Stimulated activated CD4-positive, alpha-beta T cell treated with anti-CD3 and anti-CD28 coated beads, TNF-alpha, amount 100 ng/mL, for 1 hour (primary cell): ENCODE measurements around the gene ZNF100.
"Not testable (repeated sequence)": the region's sequence is repeated elsewhere in the genome, so short reads cannot be mapped to it uniquely, and the experiment has no call there.

ENCODE experiments used
- DNase-seq, 3 donors: peaks; one replicate each; pipeline ENCODE4 v3.0.0-alpha.2; 2020; ENCODE audit warnings: low read depth in 3 of 3, low spot score in 1 of 3

The ZNF100 gene

GRCh38 chr19:21767065-21767800 is at the start of gene ZNF100:
TSS of gene ZNF100 (minus strand) at chr19:21767579. CDS start at chr19:21767429, 150 bp downstream.
- peak; percentile 58 to 67 (median 62) for DNase-seq

- no peak for DNase-seq
These were observed 45.1 kb upstream of the ZNF100 start for GRCh38 chr19:21812448-21812847.

GRCh38 chr19:21808400-21809000 is 41.1 kb upstream of the ZNF100 start:
- DNase-seq: not testable (repeated sequence)

GRCh38 chr19:21789466-21790085 is 22.2 kb upstream of the ZNF100 start:
- DNase-seq: no peak

- no peak for DNase-seq
These were observed 19.6 kb upstream of the ZNF100 start for GRCh38 chr19:21786936-21787335.

GRCh38 chr19:21775792-21776191 is 8.4 kb upstream of the ZNF100 start:
- not testable (repeated sequence) for DNase-seq

- not testable (repeated sequence) for DNase-seq
These were observed 694 bp downstream of the ZNF100 start for GRCh38 chr19:21766705-21767064.

- no peak for DNase-seq
These were observed 2.2 kb downstream of the ZNF100 start for GRCh38 chr19:21765151-21765550.

- not testable (repeated sequence) for DNase-seq
These were observed 5.8 kb downstream of the ZNF100 start for GRCh38 chr19:21761547-21761946.

GRCh38 chr19:21758296-21758695 is 9.1 kb downstream of the ZNF100 start:
- no peak for DNase-seq

- DNase-seq: not testable (repeated sequence)
These were observed 11.8 kb downstream of the ZNF100 start for GRCh38 chr19:21755555-21755954.

- no peak for DNase-seq
These were observed 16.0 kb downstream of the ZNF100 start for GRCh38 chr19:21751384-21751783.

- no peak for DNase-seq
These were observed 16.7 kb downstream of the ZNF100 start for GRCh38 chr19:21750586-21751128.

GRCh38 chr19:21749090-21749489 is 18.3 kb downstream of the ZNF100 start:
- DNase-seq: no peak

GRCh38 chr19:21748088-21748487 is 19.3 kb downstream of the ZNF100 start:
- no peak for DNase-seq

- DNase-seq: no peak
These were observed 26.8 kb downstream of the ZNF100 start for GRCh38 chr19:21740559-21740958.

GRCh38 chr19:21726942-21727747 is 40.2 kb downstream of the ZNF100 start:
- DNase-seq: not testable (repeated sequence)

- no peak for DNase-seq
These were observed 53.6 kb downstream of the ZNF100 start for GRCh38 chr19:21713761-21714160.

GRCh38 chr19:21709464-21709863 is 57.9 kb downstream of the ZNF100 start:
- no peak for DNase-seq

- DNase-seq: not testable (repeated sequence)
These were observed 59.5 kb downstream of the ZNF100 start for GRCh38 chr19:21707878-21708277.

GRCh38 chr19:21707065-21707464 is 60.3 kb downstream of the ZNF100 start:
- DNase-seq: no peak
